Epithelial cell of proximal tubule (primary cell): ENCODE results near the gene APLNR. TPM values are rescaled to one million over a fixed set of nuclear protein-coding genes. Genes with fewer than 3 reads are reported as not detected.

Source experiments
- DNase-seq: peaks from one replicate; pipeline ENCODE4 v3.0.0-alpha.2; 2011; ENCODE audit warnings: low read depth
- H3K4me3 ChIP-seq: 2 replicates; pipeline ENCODE4 v1.5.1; 2011; ENCODE audit warnings: low read depth, mild to moderate bottlenecking, low read length
- CTCF ChIP-seq: conservative IDR thresholded peaks from 2 replicates; pipeline ENCODE4 v1.5.1; 2012; ENCODE audit warnings: low read depth, mild to moderate bottlenecking, low read length
- total RNA-seq: library from RNA; depleted of rRNA; stranded (reverse); fragments of >200 nt; gene quantifications from 2 replicates; pipeline ENCODE4 v1.2.3, GENCODE V29; 2015

APLNR gene
- total RNA-seq, 1 donor from 2014 or later = not detected

GRCh38 chr11:57197762-57198161 is 39.3 kb downstream of the APLNR start:
- no peak for DNase-seq
- TF ChIP-seq CTCF = no peak
- no peak overlapping the region for H3K4me3 ChIP-seq

- H3K4me3 ChIP-seq = no peak overlapping the region
- no peak for DNase-seq
- no peak for TF ChIP-seq CTCF
These were observed 40.5 kb downstream of the APLNR start for GRCh38 chr11:57196596-57196995.

- H3K4me3 ChIP-seq = no peak overlapping the region
- DNase-seq = no peak
- no peak for TF ChIP-seq CTCF
These were observed 44.7 kb downstream of the APLNR start for GRCh38 chr11:57192316-57192715.

- no peak for DNase-seq
- no peak overlapping the region for H3K4me3 ChIP-seq
- no peak for TF ChIP-seq CTCF
These were observed 45.5 kb downstream of the APLNR start for GRCh38 chr11:57191311-57192219.

- no peak overlapping the region for H3K4me3 ChIP-seq
- no peak for DNase-seq
- TF ChIP-seq CTCF = no peak
These were observed 46.5 kb downstream of the APLNR start for GRCh38 chr11:57190548-57190947.

Other genes with a start within 250 kb of the APLNR start
- gene OR5AK2, start 248.3 kb downstream of the APLNR start, total RNA-seq = not detected in 2 replicates
- not detected in 2 replicates for gene LRRC55, start 55.3 kb downstream of the APLNR start, total RNA-seq
- gene TNKS1BP1, start 87.7 kb upstream of the APLNR start, total RNA-seq = 65.4 and 66.3 TPM in 2 replicates
- gene SSRP1, start 98.6 kb upstream of the APLNR start, total RNA-seq = 141 and 218 TPM in 2 replicates
- gene P2RX3, start 101.1 kb upstream of the APLNR start, total RNA-seq = not detected in 2 replicates
- not detected in 2 replicates for gene PRG3, start 143.9 kb upstream of the APLNR start, total RNA-seq
- not detected in 2 replicates for gene PRG2, start 153.4 kb upstream of the APLNR start, total RNA-seq
- gene SLC43A3, start 189.9 kb upstream of the APLNR start, total RNA-seq = 66.0 and 127 TPM in 2 replicates
- gene RTN4RL2, start 223.3 kb upstream of the APLNR start, total RNA-seq = 0.98 TPM in 1 of 2 replicates, not detected in the other